ENCODE measurements around the gene TRERF1. TPM values are rescaled to one million over a fixed set of nuclear protein-coding genes. Genes with fewer than 3 reads are reported as not detected.

Gene TRERF1
- total RNA-seq, 1 donor from 2014 or later = 13.2 TPM

- peaks cover 18% of the 10 kb centered on the region for H3K36me3 Mint-ChIP-seq
- no peaks in the 10 kb centered on the region for H3K27me3 Mint-ChIP-seq
- H3K4me1 Mint-ChIP-seq (ENCODE audit: unreplicated experiment) = no peaks in the 10 kb centered on the region
- no peak overlapping the region for H3K27ac Mint-ChIP-seq
- no peak overlapping the region for H3K4me3 Mint-ChIP-seq
- TF ChIP-seq CTCF (conservative IDR thresholded peaks at IDR 0.05) = no peak
- no peaks in the 10 kb centered on the region for H3K9me3 Mint-ChIP-seq
- DNase-seq (ENCODE audit: extremely low spot score, unreplicated experiment) = no peak
These were observed 92.7 kb downstream of the TRERF1 start for GRCh38 chr6:42359021-42359420.

GRCh38 chr6:42355416-42355815 is 96.3 kb downstream of the TRERF1 start:
- Mint-ChIP-seq H3K36me3 (peaks cover 3% of the 10 kb centered on the region), H3K9me3 (no peaks in the 10 kb centered on the region), H3K27me3 (no peaks in the 10 kb centered on the region), H3K27ac (no peak overlapping the region), H3K4me1 (ENCODE audit: unreplicated experiment) (peaks cover 4% of the 10 kb centered on the region), H3K4me3 (no peak overlapping the region)
- no peak for TF ChIP-seq CTCF (conservative IDR thresholded peaks at IDR 0.05)
- no peak for DNase-seq (ENCODE audit: extremely low spot score, unreplicated experiment)

- H3K27ac Mint-ChIP-seq = no peak overlapping the region
- no peaks in the 10 kb centered on the region for H3K27me3 Mint-ChIP-seq
- no peak for DNase-seq (ENCODE audit: extremely low spot score, unreplicated experiment)
- H3K9me3 Mint-ChIP-seq = no peaks in the 10 kb centered on the region
- no peak overlapping the region for H3K4me3 Mint-ChIP-seq
- no peak for TF ChIP-seq CTCF (conservative IDR thresholded peaks at IDR 0.05)
- peaks cover 3% of the 10 kb centered on the region for H3K36me3 Mint-ChIP-seq
- H3K4me1 Mint-ChIP-seq (ENCODE audit: unreplicated experiment) = peaks cover 10% of the 10 kb centered on the region
These were observed 97.0 kb downstream of the TRERF1 start for GRCh38 chr6:42354702-42355101.

- Mint-ChIP-seq H3K36me3 (peaks cover 3% of the 10 kb centered on the region), H3K9me3 (no peaks in the 10 kb centered on the region), H3K27me3 (no peaks in the 10 kb centered on the region), H3K4me3 (no peak overlapping the region), H3K27ac (no peak overlapping the region), H3K4me1 (ENCODE audit: unreplicated experiment) (peaks cover 15% of the 10 kb centered on the region)
- no peak for DNase-seq (ENCODE audit: extremely low spot score, unreplicated experiment)
- TF ChIP-seq CTCF (conservative IDR thresholded peaks at IDR 0.05) = no peak
These were observed 98.7 kb downstream of the TRERF1 start for GRCh38 chr6:42352856-42353564.

- no peak overlapping the region for H3K4me3 Mint-ChIP-seq
- no peak for TF ChIP-seq CTCF (conservative IDR thresholded peaks at IDR 0.05)
- no peaks in the 10 kb centered on the region for H3K27me3 Mint-ChIP-seq
- DNase-seq (ENCODE audit: extremely low spot score, unreplicated experiment) = no peak
- no peaks in the 10 kb centered on the region for H3K9me3 Mint-ChIP-seq
- no peak overlapping the region for H3K27ac Mint-ChIP-seq
- H3K4me1 Mint-ChIP-seq (ENCODE audit: unreplicated experiment) = peaks cover 15% of the 10 kb centered on the region
- peaks cover 5% of the 10 kb centered on the region for H3K36me3 Mint-ChIP-seq
These were observed 100.8 kb downstream of the TRERF1 start for GRCh38 chr6:42350911-42351310.
